ENCODE measurements around the gene PPFIA1. TPM values are rescaled to one million over a fixed set of nuclear protein-coding genes. Genes with fewer than 3 reads are reported as not detected.

The PPFIA1 gene
- polyA plus RNA-seq, 1 experiment, result 62.7 TPM

DNA sequence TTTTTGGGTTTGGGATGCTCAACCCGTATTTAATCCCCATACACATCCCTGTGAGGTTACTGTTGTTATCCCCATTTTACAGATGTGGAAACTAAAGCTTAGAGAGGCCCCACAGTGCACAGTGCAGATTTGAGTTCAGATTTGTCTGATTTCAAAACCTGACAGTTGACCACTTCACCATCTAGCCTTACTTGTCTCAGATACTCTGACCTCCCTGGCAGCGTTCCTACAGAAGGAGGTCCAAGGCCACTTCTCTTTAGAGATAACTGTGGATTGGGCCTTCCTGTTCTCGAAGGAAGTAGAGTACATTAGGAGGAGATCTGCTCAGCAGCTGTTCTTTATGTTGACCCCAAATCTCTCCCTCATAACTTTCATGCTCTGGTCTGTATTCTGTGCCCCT, 81.2 kb downstream of the PPFIA1 start:
- no peak for DNase-seq (ENCODE audit: low read depth)
- no peaks in the 10 kb centered on the region for H3K27me3 ChIP-seq (ENCODE audit: control insufficient read depth, insufficient read depth, low read length)
- POLR2A ChIA-PET, result no interaction called here
- H3K4me3 ChIP-seq (ENCODE audit: low read depth, low read length), result no peak overlapping the region
- CTCF ChIA-PET, result interaction anchor here (0.8 kb wide), 1 partner anchor 13 kb away, joined by 3 read pairs; no protein-coding TSS in a partner anchor
- TF ChIP-seq CTCF (IDR thresholded peaks at IDR 0.05; ENCODE audit: insufficient read depth, low read depth, low read length), result no peak
- peaks cover 25% of the 10 kb centered on the region for H3K36me3 ChIP-seq (ENCODE audit: control insufficient read depth, insufficient read depth, low read length)

DNA sequence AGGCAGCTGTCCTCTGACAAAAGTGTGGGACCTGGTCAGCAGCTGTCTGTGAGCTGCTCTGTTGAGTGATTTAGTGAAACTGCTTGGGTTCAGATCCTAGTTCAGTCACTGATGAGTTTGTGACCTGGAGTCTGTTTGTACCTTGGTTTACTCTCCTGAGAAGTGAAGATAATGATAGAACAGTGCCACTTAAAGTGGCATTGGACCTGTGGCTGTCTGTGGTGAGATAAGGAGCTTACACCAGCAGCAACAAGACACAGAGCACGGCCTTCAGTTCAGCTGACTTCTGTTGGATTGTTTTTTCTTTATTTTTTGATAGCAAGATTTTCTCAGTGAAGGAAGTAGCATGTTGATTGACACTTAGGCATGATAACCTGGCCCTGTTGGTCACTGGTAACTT, 81.6 kb downstream of the PPFIA1 start:
- no peak for TF ChIP-seq CTCF (IDR thresholded peaks at IDR 0.05; ENCODE audit: insufficient read depth, low read depth, low read length)
- no peak for DNase-seq (ENCODE audit: low read depth)
- H3K27me3 ChIP-seq (ENCODE audit: control insufficient read depth, insufficient read depth, low read length), result no peaks in the 10 kb centered on the region
- H3K4me3 ChIP-seq (ENCODE audit: low read depth, low read length), result no peak overlapping the region
- peaks cover 25% of the 10 kb centered on the region for H3K36me3 ChIP-seq (ENCODE audit: control insufficient read depth, insufficient read depth, low read length)
- ChIA-PET CTCF (interaction anchor here (0.8 to 1.2 kb wide), 3 partner anchors 9 to 14 kb away, joined by 3 read pairs; no protein-coding TSS in a partner anchor), POLR2A (no interaction called here)

DNA sequence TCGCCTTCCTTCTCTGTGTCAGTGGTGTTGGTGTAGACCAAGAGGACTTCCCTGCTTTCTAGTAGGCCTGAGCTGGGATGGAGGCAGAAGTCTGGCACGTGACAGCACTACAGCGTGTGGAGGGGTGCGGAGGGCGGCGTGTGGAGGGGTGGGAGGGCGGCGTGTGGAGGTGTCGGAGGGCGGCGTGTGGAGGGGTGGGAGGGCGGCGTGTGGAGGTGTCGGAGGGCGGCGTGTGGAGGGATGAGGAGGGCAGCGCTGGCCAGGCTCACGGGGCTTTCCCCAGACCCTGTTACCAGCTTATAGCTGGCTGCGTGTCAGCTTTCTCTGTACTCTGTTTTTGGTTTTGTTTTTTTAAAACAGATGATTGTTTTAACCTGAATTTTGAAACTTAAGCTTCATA, 82.1 kb downstream of the PPFIA1 start:
- ChIA-PET POLR2A (no interaction called here), CTCF (interaction anchor here (1.1 to 1.2 kb wide), 2 partner anchors 9 to 12 kb away, joined by 3 read pairs; no protein-coding TSS in a partner anchor)
- no peak for TF ChIP-seq CTCF (IDR thresholded peaks at IDR 0.05; ENCODE audit: insufficient read depth, low read depth, low read length)
- Histone ChIP-seq H3K36me3 (ENCODE audit: control insufficient read depth, insufficient read depth, low read length) (peaks cover 25% of the 10 kb centered on the region), H3K27me3 (ENCODE audit: control insufficient read depth, insufficient read depth, low read length) (no peaks in the 10 kb centered on the region), H3K4me3 (ENCODE audit: low read depth, low read length) (no peak overlapping the region)
- DNase-seq (ENCODE audit: low read depth), result no peak

DNA sequence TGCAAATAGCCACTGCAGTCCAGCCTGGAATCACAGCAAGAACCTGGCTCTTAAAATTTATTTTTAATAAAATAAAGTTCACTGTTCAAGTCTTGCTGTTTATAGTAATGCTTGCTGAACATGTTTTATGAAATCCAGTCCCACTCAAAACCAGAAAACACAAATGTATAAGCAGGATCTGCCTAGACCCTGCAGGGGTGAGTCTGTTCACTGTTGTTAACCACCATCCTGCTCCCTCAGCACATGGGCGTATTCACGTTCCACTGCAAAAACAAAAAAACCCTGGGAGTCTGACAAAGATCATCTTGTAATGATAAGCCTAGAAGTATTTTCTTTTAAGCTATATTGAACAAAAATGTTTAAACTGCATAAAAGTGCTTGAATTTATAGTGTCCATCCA, 82.8 kb downstream of the PPFIA1 start:
- POLR2A ChIA-PET, result no interaction called here
- DNase-seq (ENCODE audit: low read depth), result no peak
- Histone ChIP-seq H3K4me3 (ENCODE audit: low read depth, low read length) (no peak overlapping the region), H3K27me3 (ENCODE audit: control insufficient read depth, insufficient read depth, low read length) (no peaks in the 10 kb centered on the region), H3K36me3 (ENCODE audit: control insufficient read depth, insufficient read depth, low read length) (peaks cover 21% of the 10 kb centered on the region)
- CTCF ChIA-PET, result interaction anchor here (1.2 kb wide), 1 partner anchor 8 kb away, joined by 3 read pairs; no protein-coding TSS in a partner anchor
- TF ChIP-seq CTCF (IDR thresholded peaks at IDR 0.05; ENCODE audit: insufficient read depth, low read depth, low read length), result no peak

- POLR2A ChIA-PET, result no interaction called here
- DNase-seq (ENCODE audit: low read depth), result no peak
- H3K36me3 ChIP-seq (ENCODE audit: control insufficient read depth, insufficient read depth, low read length), result peaks cover 17% of the 10 kb centered on the region
- CTCF ChIA-PET, result no interaction called here
- no peak for TF ChIP-seq CTCF (IDR thresholded peaks at IDR 0.05; ENCODE audit: insufficient read depth, low read depth, low read length)
- H3K4me3 ChIP-seq (ENCODE audit: low read depth, low read length), result no peak overlapping the region
- no peaks in the 10 kb centered on the region for H3K27me3 ChIP-seq (ENCODE audit: control insufficient read depth, insufficient read depth, low read length)
Measured at GRCh38 chr11:70353900-70354568, 83.5 kb downstream of the PPFIA1 start.
